Measurements from ENCODE around the gene NEK1.
A peak's percentile ranks its signal among the peaks of the same experiment; 100 is the strongest.
"Not testable (repeated sequence)": the region's sequence is repeated elsewhere in the genome, so short reads cannot be mapped to it uniquely, and the experiment has no call there.

Gene NEK1

DNA sequence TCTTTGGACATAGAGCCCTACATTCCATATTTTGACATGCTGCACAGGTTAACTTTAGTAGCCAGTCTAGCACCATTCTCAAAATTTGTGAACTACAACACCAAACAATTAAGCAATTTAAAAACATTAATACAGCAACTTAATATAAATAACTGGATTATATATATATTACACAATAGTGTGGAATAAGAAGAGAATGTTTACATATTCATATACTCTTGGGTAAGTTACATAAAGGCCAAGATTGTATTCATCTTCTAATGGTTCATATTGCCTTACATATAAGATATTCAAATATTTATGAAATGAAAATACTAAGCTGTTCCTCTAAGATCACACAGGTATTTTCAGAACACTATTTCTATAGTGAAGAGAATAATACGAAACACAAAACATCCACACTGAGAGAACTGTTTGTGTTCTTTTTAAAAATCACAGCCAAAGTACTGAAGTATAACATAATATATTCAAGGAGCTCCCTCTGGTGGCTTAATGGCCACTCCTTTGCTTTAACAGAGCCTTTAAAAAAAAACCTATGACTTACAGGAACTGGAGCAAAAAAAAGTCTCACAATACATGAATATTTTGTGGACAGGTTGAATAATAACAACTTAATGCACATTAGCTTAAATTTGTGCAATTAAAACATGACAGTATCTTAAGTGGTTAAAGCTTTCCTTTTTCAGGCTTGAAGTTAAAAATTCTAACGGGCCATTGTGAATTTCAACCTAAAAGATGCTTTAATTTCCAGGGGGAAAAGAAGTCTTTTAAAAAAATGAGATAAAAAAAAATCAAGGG, 46.2 kb downstream of the NEK1 start:
- H3K27me3 Mint-ChIP-seq (ENCODE audit: low read depth, poor library complexity), result no peaks in the 10 kb centered on the region
- no peak overlapping the region for H3K4me3 Mint-ChIP-seq
- H3K27ac Mint-ChIP-seq, result peak overlapping the region; percentile 79
- peaks cover 4% of the 10 kb centered on the region for H3K9me3 Mint-ChIP-seq
- TF ChIP-seq, protein P1, sequence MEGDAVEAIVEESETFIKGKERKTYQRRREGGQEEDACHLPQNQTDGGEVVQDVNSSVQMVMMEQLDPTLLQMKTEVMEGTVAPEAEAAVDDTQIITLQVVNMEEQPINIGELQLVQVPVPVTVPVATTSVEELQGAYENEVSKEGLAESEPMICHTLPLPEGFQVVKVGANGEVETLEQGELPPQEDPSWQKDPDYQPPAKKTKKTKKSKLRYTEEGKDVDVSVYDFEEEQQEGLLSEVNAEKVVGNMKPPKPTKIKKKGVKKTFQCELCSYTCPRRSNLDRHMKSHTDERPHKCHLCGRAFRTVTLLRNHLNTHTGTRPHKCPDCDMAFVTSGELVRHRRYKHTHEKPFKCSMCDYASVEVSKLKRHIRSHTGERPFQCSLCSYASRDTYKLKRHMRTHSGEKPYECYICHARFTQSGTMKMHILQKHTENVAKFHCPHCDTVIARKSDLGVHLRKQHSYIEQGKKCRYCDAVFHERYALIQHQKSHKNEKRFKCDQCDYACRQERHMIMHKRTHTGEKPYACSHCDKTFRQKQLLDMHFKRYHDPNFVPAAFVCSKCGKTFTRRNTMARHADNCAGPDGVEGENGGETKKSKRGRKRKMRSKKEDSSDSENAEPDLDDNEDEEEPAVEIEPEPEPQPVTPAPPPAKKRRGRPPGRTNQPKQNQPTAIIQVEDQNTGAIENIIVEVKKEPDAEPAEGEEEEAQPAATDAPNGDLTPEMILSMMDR (IDR thresholded peaks at IDR 0.05), result peak; percentile 69
- no peaks in the 10 kb centered on the region for H3K4me1 Mint-ChIP-seq
- H3K36me3 Mint-ChIP-seq (ENCODE audit: low read depth), result peaks cover 10% of the 10 kb centered on the region
- DNase-seq, result peak; percentile 16

DNA sequence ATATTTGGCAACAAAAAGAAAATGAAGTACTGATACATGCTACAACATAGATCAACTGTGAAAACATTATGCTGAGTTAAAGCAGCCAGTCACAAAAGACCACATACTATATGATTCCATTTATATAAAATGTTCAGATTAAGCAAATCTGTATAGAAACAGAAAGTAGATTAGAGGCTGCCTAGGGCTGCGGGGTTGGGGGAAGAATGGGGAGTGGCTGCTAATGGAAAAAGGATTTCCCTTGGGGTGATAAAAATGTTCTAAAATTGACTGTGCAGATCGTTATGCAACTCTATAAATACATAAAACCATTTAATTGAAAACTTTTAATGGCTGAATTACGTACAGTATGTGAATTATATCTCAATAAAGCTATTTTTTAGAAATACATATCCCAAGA, 46.8 kb downstream of the NEK1 start:
- Mint-ChIP-seq H3K27ac (no peak overlapping the region), H3K9me3 (peaks cover 4% of the 10 kb centered on the region), H3K27me3 (ENCODE audit: low read depth, poor library complexity) (no peaks in the 10 kb centered on the region), H3K4me3 (no peak overlapping the region), H3K4me1 (no peaks in the 10 kb centered on the region), H3K36me3 (ENCODE audit: low read depth) (peaks cover 7% of the 10 kb centered on the region)
- TF ChIP-seq, protein P1 (IDR thresholded peaks at IDR 0.05), result no peak
- no peak for DNase-seq

DNA sequence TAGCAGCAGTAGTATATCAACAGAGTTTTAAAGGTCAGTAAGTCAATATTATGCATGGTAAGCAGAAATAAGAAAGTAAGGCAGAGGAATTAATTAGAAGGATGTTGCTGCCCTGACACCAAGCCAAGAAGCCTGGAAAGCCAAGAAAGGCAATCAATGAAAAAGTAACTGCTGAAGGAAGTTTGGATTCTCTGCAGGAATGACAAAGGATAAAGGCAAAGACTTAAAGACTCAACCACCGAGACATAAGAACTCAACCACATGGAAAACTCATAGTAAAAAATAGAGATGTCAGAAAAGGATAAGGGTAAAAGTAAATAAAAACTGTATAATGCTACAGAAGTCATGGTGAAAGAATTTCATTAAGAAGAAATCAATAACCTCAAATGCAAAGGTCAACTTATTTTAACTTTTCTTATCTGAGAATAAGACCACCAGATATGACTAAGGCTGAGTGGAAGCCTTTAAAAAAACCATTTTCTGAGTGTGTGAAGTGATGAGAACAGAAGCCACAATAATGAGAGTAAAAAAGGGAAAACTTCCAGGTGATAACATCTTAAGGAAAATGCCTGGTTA, 55.2 kb downstream of the NEK1 start:
- Mint-ChIP-seq H3K4me1 (no peaks in the 10 kb centered on the region), H3K27ac (peak overlapping the region; percentile 34), H3K36me3 (ENCODE audit: low read depth) (peaks cover 44% of the 10 kb centered on the region), H3K27me3 (ENCODE audit: low read depth, poor library complexity) (no peaks in the 10 kb centered on the region), H3K4me3 (no peak overlapping the region), H3K9me3 (peaks cover 16% of the 10 kb centered on the region)
- TF ChIP-seq, protein P1 (IDR thresholded peaks at IDR 0.05), result no peak
- DNase-seq, result no peak

DNA sequence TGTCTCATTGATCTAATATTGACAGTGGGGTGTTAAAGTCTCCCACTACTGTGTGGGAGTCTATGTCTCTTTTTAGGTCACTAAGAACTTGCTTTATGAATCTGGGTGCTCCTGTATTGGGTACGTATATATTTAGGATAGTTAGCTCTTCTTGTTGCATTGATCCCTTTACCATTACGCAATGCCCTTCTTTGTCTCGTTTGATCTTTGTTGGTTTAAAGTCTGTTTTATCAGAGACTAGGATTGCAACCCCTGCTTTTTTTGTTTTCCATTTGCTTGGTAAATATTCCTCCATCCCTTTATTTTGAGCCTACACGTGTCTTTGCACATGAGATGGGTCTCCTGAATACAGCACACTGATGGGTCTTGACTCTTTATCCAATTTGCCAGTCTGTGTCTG, 65.8 kb downstream of the NEK1 start:
- Mint-ChIP-seq H3K9me3 (peaks cover 82% of the 10 kb centered on the region), H3K36me3 (ENCODE audit: low read depth) (peaks cover 76% of the 10 kb centered on the region)
- not testable (repeated sequence) for H3K4me3 Mint-ChIP-seq; H3K27me3 Mint-ChIP-seq (ENCODE audit: low read depth, poor library complexity); DNase-seq; H3K4me1 Mint-ChIP-seq; H3K27ac Mint-ChIP-seq

DNA sequence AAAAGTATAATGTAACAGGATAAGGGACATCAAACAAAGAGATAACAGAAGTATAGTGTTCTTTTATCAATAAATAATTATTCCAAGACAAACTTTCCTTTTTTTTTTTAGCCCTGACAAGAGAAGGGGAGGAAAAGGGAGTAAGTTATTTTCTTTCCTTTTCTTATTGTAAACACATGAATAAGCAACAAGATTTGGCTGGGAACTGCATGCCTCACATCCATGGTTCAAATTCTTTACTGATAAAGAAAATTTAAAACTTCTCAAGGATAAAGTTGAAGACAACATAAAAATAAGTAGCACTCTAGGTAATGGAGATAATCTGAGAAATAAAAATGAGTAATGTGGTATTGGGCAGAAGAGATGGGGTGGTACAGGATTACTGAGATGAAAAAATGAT, 71.6 kb downstream of the NEK1 start:
- H3K4me1 Mint-ChIP-seq, result no peaks in the 10 kb centered on the region
- peaks cover 40% of the 10 kb centered on the region for H3K36me3 Mint-ChIP-seq (ENCODE audit: low read depth)
- TF ChIP-seq, protein P1 (IDR thresholded peaks at IDR 0.05), result no peak
- no peak overlapping the region for H3K4me3 Mint-ChIP-seq
- H3K27ac Mint-ChIP-seq, result no peak overlapping the region
- peaks cover 41% of the 10 kb centered on the region for H3K9me3 Mint-ChIP-seq
- DNase-seq, result no peak
- peaks cover 4% of the 10 kb centered on the region for H3K27me3 Mint-ChIP-seq (ENCODE audit: low read depth, poor library complexity)

DNA sequence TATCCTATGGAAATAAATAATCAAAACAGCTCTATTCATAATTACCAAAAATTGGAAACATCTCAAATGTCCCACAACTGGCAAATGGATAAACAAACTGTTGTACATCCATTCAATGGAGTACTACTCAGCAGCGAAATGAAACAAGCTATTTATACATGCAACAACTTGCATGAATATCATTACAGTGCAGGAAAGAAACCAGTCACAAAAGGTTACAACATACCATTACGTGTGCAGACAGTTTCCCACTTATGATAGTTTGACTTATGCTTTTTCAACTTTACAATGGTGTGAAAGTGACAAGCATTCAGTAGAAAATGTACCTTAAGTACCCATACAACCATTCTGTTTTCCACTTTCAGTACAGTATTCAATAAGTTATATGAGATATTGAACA, 82.3 kb downstream of the NEK1 start:
- no peaks in the 10 kb centered on the region for H3K27me3 Mint-ChIP-seq (ENCODE audit: low read depth, poor library complexity)
- H3K27ac Mint-ChIP-seq, result no peak overlapping the region
- H3K4me3 Mint-ChIP-seq, result no peak overlapping the region
- TF ChIP-seq, protein P1 (IDR thresholded peaks at IDR 0.05), result no peak
- DNase-seq, result no peak
- peaks cover 64% of the 10 kb centered on the region for H3K36me3 Mint-ChIP-seq (ENCODE audit: low read depth)
- peaks cover under 1% of the 10 kb centered on the region for H3K9me3 Mint-ChIP-seq
- no peaks in the 10 kb centered on the region for H3K4me1 Mint-ChIP-seq
